NCI-H2196 (cell line): Measurements from ENCODE around the gene ABHD4.
"Not testable (repeated sequence)": the region's sequence is repeated elsewhere in the genome, so short reads cannot be mapped to it uniquely, and the experiment has no call there.

Experiments used
- DNase-seq: peaks from one replicate; lab custom pipeline; 2025; ENCODE audit not compliant: unreplicated experiment; lab: John Stamatoyannopoulos, UW

The ABHD4 gene

DNA sequence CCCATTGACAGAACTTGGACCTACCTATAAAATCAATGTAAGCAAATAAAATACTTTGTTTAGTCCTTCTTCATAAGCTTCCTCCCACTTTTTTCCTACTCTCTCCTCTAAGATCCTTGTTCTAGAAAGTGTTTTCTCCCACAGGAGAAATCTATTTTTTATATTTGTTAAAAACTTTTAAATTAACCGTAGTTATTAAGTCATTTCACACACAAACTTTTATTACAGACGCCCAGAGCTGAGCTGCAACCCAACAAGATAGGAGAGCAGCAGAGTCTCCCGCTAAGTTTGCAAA is 36.8 kb upstream of the ABHD4 start:
- DNase-seq: no peak

- no peak for DNase-seq
These were observed 36.2 kb upstream of the ABHD4 start for GRCh38 chr14:22561661-22562579.

- no peak for DNase-seq
These were observed 34.1 kb upstream of the ABHD4 start for GRCh38 chr14:22563987-22564386.

- no peak for DNase-seq
These were observed 33.6 kb upstream of the ABHD4 start for GRCh38 chr14:22564463-22564862.

DNA sequence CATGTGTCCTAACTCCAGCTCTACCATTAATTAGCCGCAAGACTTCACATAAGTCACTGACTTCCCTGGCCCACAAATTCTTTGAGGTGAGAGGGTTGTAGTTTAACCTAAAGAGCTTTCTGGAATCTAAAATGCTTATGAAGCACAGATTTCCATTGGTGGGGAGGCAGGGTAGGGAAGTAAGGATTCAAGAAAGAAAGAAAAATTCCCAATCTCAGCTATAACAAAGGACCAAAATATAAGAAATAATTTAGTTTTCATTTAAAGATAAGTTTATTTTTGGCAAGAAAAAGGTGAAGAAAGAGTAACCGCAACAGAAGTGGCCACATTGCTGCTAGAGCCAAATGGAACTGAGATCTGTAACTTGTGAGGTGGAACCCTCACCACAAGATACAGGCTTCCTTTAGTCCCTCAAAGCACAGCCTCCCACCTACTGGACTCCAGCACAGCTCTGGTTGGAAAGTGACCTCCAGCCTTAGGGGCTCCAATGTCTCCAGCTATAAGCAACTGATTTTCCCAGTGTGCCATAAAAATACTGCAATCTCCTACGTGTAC is 32.6 kb upstream of the ABHD4 start:
- no peak for DNase-seq

- DNase-seq: not testable (repeated sequence)
These were observed 31.8 kb upstream of the ABHD4 start for GRCh38 chr14:22566266-22566665.

DNA sequence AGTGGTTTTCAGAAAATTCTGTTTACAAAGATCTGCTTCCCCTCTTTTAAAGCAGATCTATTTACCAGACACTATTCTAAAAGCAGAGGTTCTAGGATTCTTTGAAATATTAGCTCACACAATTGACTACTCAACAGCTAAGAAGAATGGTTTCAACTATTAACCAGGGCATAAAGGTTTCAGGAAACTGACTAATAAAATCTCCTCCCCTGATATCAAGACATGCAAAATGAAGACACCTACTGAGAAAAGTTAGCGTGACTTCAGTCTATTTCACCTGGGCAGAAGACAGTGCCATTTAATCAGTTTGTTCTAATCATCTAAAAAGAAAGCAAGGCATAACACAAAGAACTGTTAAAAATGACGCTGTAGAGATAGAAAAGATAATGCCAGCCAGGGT is 31.3 kb upstream of the ABHD4 start:
- no peak for DNase-seq

- DNase-seq: no peak
These were observed 30.7 kb upstream of the ABHD4 start for GRCh38 chr14:22567437-22567836.

DNA sequence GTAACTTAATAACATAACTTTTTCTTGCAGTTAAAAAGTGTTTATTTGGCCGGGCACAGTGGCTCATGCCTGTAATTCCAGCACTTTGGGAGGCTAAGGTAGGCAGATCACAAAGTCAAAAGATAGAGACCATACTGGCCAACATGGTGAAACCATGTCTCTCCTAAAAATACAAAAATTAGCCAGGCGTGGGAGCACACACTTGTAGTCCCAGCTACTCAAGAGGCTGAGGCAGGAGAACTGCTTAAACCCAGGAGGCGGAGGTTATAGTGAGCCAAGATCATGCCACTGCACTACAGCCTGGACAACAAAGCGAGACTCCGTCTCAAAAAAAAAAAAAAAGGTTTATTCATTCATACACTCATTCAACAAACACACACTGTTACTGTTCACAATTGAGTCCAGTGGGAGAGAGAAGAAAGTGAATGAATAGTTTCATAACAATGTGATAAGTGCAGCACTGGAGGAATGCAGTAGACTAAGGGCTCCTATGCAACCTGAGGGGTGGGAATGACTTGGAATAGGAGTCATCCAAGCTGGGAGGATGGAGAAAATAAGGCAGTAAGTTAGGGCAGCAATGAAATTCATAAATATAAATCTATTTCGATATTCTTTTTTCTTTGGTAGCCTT is 28.9 kb upstream of the ABHD4 start:
- DNase-seq: no peak

GRCh38 chr14:22569737-22570131 is 28.4 kb upstream of the ABHD4 start:
- DNase-seq: no peak

DNA sequence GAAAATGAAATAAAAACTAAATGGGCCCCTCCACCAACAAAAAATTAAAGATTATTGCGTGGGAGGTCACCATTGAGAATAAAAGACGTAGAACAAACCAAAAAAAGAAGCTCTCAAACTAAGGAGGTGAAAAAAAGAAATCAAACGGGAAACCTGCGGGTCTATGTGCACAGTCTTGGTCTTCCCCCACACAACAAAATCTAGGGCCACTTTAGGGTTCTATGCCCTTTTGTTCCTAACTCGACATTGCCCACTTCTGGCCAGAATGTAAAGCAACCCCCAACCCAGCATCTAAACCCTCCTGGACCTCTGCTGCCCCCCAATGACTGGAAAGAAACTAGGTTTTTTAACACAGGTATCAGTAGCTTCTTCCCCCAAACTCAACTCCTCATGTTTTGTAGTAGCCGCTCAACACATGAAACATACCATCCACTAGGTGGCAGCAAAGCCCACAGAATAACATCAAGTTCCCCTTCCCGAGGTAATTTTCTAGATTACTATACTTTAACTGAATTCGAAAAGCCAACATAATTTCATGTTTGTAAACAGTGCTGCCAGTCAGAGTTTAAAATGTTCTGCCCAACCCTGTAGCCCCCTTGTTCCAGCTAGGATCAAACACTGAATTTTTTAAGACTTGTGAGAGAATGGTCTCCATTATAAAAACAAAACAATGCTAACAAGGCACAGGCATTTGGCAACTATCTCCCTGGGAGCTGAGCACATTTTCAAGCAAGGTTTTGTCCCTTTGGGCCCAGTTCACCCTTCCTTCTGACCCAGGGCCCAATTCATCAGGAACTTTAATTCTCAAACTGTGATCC is 27.8 kb upstream of the ABHD4 start:
- DNase-seq: peak; percentile 84

DNA sequence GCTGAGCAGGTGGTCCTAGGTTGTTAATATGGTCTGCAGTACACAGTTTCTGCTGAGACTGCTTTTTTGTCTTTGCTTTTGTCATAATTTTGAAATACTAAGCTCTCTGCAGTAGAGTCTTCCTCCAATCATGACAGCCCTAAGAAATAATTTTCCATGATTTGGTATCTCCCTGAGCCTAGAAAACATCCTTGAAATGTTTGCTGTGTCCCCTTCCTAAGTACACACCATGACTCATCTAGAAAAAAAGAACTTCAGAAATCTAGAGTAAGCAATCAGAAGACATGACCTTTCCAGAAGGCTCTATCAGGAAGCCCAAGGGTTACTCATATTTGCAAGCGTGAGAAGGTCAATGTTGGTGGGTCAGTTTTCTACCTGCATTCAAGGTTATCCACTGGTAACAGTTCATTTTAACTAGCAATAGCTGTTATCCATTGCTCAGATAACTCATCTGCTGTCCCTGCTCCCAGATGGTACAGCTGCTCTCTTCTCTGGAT is 25.5 kb upstream of the ABHD4 start:
- DNase-seq: no peak

GRCh38 chr14:22573804-22574203 is 24.3 kb upstream of the ABHD4 start:
- DNase-seq: no peak

- DNase-seq: no peak
These were observed 20.7 kb upstream of the ABHD4 start for GRCh38 chr14:22577334-22577908.

GRCh38 chr14:22579236-22579635 is 18.9 kb upstream of the ABHD4 start:
- peak; percentile 7 for DNase-seq

DNA sequence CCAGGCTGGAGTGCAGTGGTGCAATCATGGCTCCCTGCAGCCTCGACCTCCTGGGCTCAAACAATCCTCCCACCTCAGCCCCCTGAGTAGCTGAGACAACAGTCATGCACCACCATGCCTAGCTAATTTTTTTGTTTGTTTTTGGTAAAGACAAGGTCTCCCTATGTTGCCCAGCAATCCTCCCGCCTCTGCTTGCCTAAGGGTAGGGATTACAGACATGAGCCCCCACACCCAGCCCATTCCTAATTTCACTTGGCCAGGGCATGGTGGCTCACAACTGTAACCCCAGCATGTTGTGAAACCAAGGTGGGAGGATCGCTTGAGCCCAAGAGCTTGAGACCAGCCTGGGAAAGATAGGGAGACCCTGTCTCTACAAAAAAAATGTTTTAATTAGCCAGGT is 18.2 kb upstream of the ABHD4 start:
- DNase-seq: no peak

- DNase-seq: no peak
These were observed 17.5 kb upstream of the ABHD4 start for GRCh38 chr14:22580625-22581024.

DNA sequence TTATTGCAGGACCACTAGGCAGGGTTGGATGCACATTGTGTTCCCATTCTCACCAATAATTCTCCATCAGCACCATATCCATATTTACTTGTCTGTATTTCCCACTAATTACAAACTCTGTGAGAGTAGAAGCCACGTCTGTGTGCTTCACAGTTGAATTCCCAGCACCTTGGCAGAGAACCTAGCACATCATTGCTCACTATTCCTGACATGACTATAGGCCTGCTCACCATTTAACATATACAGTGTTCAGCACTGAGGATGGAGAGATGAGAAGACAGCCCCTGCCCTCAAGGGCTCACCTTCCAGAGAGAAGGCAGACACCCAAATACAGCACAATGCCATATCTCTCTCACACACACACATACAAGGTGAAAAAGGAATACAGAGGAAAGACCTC is 14.1 kb upstream of the ABHD4 start:
- DNase-seq: no peak

DNA sequence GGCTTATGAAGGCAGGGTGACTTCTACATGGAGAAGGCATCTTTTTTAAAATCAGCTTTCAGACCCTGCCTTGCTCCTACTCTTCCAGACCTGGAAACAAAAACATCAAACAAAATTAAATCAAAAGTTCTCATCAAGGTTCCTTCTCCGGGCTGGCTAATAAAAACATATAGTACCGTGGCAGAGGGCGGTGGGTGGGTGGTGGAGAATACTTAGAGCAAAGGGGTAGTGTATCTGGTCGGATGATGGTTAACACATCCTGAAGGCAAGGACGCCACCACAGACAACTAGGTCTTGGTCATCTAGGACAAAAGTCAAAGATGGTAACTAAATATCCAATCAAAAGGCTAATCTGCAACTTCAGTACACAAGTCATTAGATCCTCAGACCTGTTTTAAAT is 10.9 kb upstream of the ABHD4 start:
- DNase-seq: no peak

DNA sequence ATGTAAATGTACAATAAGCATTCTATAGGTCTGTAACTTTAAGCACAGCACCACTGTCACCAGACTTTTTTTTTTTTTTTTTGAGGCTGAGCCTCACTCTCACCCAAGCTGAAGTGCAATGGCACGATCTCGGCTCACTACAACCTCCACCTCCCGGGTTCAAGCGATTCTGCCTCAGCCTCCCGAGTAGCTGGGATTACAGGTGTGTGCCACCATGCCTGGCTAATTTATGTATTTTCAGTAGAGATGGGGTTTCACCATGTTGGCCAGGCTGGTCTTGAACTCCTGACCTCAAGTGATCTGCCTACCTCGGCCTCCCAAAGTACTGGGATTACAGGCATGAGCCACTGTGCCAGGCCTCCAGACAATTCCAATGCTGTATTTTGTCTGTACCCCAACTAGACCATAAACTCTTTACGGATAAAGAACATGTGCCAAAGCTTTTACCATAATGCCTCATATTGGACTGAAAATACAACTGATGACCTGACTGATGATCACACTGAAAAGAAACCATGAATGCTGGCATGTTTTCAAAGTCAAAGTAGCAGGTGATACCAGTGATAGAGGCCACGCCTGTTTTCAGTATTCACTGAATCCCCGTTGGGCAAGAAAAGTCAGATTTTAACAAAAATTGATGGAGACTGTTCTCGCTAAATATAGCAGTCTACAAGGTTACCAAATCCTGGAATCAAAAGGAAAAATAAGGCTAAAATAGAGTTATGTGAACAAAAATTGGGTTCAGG is 10.2 kb upstream of the ABHD4 start:
- not testable (repeated sequence) for DNase-seq
